Mammary epithelial cell (primary cell): ENCODE data around the gene ARID3B.

Experiments used
- EZH2 ChIP-seq: IDR thresholded peaks from 2 replicates; pipeline ENCODE4 v1.6.1; 2012; ENCODE audit warnings: low read length, inconsistent platforms, borderline replicate concordance
- TF ChIP-seq, protein P1 (sequence below), 2 donors: IDR thresholded peaks in 1 of 2; conservative IDR thresholded peaks in 1 of 2; 2 replicates each; pipeline ENCODE4 v1.5.1; 2011 to 2012; ENCODE audit warnings: inconsistent platforms in 2 of 2, low read length in 2 of 2, mild to moderate bottlenecking in 2 of 2, control low read depth in 1 of 2, low read depth in 1 of 2; ENCODE audit not compliant: insufficient read depth in 1 of 2; ENCODE audit errors: extremely low read depth in 1 of 2

DNA sequence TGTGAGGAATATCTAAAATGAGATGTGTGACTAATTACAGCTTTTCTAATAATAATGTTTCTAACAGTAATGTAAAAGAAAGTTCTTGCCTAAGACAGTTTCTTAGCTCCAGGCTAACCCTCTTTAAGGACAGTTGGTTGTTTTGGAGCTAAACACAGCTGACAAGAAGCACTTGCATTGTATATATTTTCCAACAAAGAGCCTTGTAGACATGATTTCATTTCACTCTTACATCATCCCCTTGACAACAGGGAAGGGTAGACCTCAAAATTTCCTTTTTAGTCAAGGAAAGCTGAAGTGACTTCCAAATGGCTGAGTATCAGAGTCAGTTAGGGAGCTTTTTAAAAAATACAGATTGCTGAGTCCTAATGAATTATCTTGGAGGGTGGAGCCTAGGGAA, 4.1 kb downstream of the ARID3B start:
- TF ChIP-seq, protein P1, sequence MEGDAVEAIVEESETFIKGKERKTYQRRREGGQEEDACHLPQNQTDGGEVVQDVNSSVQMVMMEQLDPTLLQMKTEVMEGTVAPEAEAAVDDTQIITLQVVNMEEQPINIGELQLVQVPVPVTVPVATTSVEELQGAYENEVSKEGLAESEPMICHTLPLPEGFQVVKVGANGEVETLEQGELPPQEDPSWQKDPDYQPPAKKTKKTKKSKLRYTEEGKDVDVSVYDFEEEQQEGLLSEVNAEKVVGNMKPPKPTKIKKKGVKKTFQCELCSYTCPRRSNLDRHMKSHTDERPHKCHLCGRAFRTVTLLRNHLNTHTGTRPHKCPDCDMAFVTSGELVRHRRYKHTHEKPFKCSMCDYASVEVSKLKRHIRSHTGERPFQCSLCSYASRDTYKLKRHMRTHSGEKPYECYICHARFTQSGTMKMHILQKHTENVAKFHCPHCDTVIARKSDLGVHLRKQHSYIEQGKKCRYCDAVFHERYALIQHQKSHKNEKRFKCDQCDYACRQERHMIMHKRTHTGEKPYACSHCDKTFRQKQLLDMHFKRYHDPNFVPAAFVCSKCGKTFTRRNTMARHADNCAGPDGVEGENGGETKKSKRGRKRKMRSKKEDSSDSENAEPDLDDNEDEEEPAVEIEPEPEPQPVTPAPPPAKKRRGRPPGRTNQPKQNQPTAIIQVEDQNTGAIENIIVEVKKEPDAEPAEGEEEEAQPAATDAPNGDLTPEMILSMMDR (conservative IDR thresholded peaks at IDR 0.05 in 1 of 2, IDR thresholded peaks at IDR 0.05 in 1 of 2; ENCODE audit: extremely low read depth in 1 of 2, insufficient read depth in 1 of 2, low read depth in 1 of 2, low read length in 2 of 2): no peak
- TF ChIP-seq EZH2: no peak
